Right lobe of liver (tissue), 6 donors: Measurements from ENCODE around the gene KLHL40. TPM values are rescaled to one million over a fixed set of nuclear protein-coding genes. Genes with fewer than 3 reads are reported as not detected.

ENCODE experiments used
- ATAC-seq, 4 donors: fragments of 200-7000 bp; cut with Tn5 transposase; one replicate each; pipeline ENCODE4 v1.9.1; 2020; ENCODE audit warnings: mild to moderate bottlenecking in 4 of 4, moderate library complexity in 4 of 4
- DNase-seq, 3 donors: peaks; one replicate each; pipeline ENCODE4 v3.0.0-alpha.2; 2020
- H3K27ac ChIP-seq, 3 donors: fragments of 200-600 bp; one replicate each; pipeline ENCODE4 v1.8.0; 2022
- H3K27me3 ChIP-seq, 2 donors: fragments of 200-600 bp; one replicate each; pipeline ENCODE4 v1.8.0; 2022
- H3K36me3 ChIP-seq, 4 donors: fragments of 200-600 bp; sonication (generic) in 1 of 4; one replicate each; pipeline versions ENCODE4 v1.5.1 to v1.8.0; 2017 to 2022; ENCODE audit warnings: control low read depth in 1 of 4
- H3K4me1 ChIP-seq, 4 donors: fragments of 200-600 bp; sonication (generic) in 1 of 4; one replicate each; pipeline versions ENCODE4 v1.5.1 to v1.8.0; 2017 to 2022; ENCODE audit warnings: control low read depth in 1 of 4
- H3K4me3 ChIP-seq, 3 donors: fragments of 200-600 bp; one replicate each; pipeline ENCODE4 v1.8.0; 2022
- H3K9me3 ChIP-seq, 4 donors: fragments of 200-600 bp; sonication (generic) in 1 of 4; one replicate each; pipeline versions ENCODE4 v1.5.1 to v1.8.0; 2017 to 2022; ENCODE audit warnings: control low read depth in 1 of 4
- POLR2A ChIP-seq: fragments of 450-650 bp; IDR thresholded peaks from one replicate; pipeline ENCODE4 v1.6.1; 2017; ENCODE audit warnings: antibody characterized with exemption, mild to moderate bottlenecking
- WGBS: methylation state at CpG from one replicate; pipeline ENCODE4 v1.1.6; 2018; ENCODE audit warnings: low coverage, low lambda C conversion rate; ENCODE audit not compliant: insufficient coverage; ENCODE audit errors: missing lambda C conversion rate; 5-methylcytosine and 5-hydroxymethylcytosine counted together
- intact Hi-C, 2 donors: fragments of 100-400 bp; cut with DNase I; formaldehyde crosslinking; loops; one replicate each; pipeline versions ENCODE4 v1.11.2 to v1.14.1; 2022
- total RNA-seq, 6 experiments: library from RNA; depleted of rRNA in 2 of 6; stranded (reverse); fragments of >200 nt in 2 of 6; fragmentation: NEBNext Ultra II Directional in 3 of 6; extraction: Animal tissue kit (Norgen Biotek cat#: 25700) in 3 of 6; gene quantifications; one replicate each; pipeline versions ENCODE4 v1.1.0 to v1.2.4, GENCODE V29; 2016 to 2023
- TF ChIP-seq, protein P1 (sequence below), 4 donors: fragments of 200-600 bp in 3 of 4; fragments of 450-650 bp in 1 of 4; IDR thresholded peaks; one replicate each; pipeline versions ENCODE4 v1.5.1 to v1.8.0; 2016 to 2022; ENCODE audit warnings: antibody characterized with exemption in 4 of 4, mild to moderate bottlenecking in 2 of 4
- donor health status: DM: no; HTN: yes; CAD: no.
- donor health status: DM: no; HTN: no; CAD: no.
- donor health status: DM: no; HTN: no; CAD: no.
- donor health status: DM: no; HTN: yes; CAD: no.
- donor health status: DM: no; HTN: yes; CAD: no.

Gene KLHL40
- total RNA-seq, 6 experiments from 2014 or later = 0.19 to 0.68 TPM; not detected in 4

DNA sequence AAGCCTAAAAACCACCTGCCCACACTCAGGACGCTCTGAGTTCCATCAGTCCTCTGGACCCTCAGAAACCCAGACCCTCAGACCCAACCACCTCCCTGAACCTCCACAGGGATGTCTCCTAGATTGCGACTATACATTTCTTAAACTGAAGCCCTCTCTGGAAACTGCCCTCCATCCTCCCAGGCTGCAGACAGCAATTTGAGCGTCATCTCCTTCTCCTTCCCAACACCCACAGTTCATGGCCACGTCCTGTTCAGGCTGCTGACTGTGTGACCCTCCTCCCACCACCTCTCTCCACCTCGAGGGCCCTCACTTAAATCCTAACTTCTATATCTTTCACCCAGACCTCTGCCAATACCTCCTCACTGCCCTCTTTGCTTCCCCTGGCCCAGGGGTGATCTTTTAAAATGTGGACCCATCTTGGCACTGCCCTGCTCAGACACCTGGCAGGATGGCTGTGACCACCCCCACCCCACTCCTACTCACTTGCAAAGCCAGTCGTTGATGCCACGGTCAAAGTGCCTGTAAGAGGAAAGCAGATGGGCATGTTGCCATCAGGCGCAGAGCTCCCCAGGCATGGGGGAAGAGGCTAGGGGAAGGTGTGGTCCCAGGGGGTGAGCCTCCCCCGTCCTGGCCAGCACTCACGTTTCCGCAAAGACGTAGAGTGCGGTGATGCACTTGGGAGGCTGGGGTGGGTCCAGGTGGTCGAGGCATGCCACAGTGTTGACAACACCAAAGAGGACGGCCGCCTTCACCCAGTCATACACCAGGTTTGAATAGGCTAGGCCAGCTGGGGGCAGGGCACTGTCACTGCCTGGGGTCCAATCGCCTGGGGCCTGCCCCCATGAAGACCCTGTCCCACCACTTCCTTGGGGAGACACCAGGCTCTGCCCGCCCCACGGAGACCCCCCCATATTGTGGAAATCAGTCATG lies 11.3 kb downstream of the KLHL40 start:
- H3K9me3 ChIP-seq = no peaks in the 10 kb centered on the region
- H3K27me3 ChIP-seq = no peaks in the 10 kb centered on the region
- 60% methylated on average over 13 of the region's 19 CpGs for WGBS
- no peak overlapping the region for H3K4me3 ChIP-seq
- ATAC-seq = no peak
- intact Hi-C loops = no loop called here
- no peak overlapping the region for H3K27ac ChIP-seq
- no peak for DNase-seq
- TF ChIP-seq POLR2A = no peak
- TF ChIP-seq, protein P1, sequence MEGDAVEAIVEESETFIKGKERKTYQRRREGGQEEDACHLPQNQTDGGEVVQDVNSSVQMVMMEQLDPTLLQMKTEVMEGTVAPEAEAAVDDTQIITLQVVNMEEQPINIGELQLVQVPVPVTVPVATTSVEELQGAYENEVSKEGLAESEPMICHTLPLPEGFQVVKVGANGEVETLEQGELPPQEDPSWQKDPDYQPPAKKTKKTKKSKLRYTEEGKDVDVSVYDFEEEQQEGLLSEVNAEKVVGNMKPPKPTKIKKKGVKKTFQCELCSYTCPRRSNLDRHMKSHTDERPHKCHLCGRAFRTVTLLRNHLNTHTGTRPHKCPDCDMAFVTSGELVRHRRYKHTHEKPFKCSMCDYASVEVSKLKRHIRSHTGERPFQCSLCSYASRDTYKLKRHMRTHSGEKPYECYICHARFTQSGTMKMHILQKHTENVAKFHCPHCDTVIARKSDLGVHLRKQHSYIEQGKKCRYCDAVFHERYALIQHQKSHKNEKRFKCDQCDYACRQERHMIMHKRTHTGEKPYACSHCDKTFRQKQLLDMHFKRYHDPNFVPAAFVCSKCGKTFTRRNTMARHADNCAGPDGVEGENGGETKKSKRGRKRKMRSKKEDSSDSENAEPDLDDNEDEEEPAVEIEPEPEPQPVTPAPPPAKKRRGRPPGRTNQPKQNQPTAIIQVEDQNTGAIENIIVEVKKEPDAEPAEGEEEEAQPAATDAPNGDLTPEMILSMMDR (IDR thresholded peaks at IDR 0.05) = no peak
- no peaks in the 10 kb centered on the region for H3K36me3 ChIP-seq
- no peaks in the 10 kb centered on the region for H3K4me1 ChIP-seq

DNA sequence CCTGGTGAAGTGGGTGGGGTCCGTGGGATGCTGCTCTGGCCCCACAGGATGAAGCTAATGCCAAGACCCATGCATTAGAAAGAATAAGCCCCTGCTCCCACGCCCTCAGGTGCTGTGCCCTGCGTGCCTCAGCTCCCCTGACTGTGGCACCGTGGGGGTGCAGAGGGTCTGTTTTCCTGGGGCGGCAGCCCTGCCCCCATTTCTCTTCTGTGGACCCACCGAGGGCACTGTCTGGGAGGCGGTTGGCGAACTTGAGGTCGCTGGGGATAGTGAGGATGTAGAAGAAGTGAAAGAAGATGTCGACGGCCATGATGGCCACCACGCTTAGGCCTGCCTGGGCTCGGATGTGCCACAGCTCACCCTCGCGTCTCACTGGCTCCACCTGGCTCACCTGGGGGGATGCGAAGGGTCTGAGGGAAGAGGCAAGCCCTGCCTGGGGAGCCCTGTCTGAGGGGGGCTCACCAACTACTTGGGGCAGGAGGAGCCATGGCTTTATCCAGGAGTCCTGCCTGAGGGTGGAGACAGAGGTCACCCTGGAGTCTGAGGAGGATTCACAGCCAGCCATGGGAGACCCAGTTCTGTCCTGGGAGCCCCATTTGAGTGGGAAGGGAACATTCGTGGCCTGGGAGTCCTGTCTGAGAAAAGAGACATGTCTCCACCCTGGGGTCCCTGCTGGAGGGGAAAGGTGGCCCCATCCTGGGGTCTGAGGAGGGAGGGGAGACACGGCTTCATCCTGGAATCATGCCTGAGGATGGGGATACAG lies 12.1 kb downstream of the KLHL40 start:
- no peaks in the 10 kb centered on the region for H3K27me3 ChIP-seq
- no peak overlapping the region for H3K4me3 ChIP-seq
- H3K9me3 ChIP-seq = no peaks in the 10 kb centered on the region
- DNase-seq (no peak), ATAC-seq (no peak)
- no peaks in the 10 kb centered on the region for H3K4me1 ChIP-seq
- H3K27ac ChIP-seq = no peak overlapping the region
- 65% methylated on average over 5 of the region's 18 CpGs for WGBS
- TF ChIP-seq, protein P1 (IDR thresholded peaks at IDR 0.05) = no peak
- TF ChIP-seq POLR2A = no peak
- intact Hi-C loops = no loop called here
- H3K36me3 ChIP-seq = no peaks in the 10 kb centered on the region

DNA sequence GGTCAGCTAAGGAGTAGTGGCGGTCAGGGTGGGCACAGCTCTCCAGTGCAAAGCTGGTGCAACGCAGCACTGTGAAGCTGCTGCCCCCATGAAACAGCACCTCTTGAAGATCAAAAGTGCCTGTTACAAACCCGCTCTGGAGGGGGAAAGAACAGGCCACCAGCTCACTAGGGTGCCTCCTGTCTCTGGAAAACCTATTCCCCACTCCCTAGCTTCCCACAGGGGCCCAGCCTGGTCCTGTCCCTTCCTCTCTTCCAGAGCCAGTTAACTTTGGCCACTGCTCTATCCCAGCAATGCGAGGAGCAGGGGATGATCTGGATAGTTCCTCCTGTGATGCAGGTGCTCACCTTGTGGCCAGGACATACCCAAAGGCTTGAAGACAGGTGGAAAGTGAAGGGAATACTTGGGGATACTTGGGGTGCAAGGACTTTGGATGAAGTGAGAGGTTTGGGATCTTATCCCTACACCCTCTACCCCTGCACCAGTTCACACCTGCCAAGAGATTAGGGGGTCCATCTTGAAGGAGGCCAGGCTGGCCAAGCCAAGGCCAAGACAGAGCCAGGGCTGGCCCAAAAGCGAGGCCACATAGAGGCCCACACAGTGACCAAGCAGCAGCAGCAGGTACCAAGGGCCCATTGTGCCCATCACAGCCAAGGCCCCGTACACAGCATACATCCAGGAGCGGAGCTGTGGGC lies 13.0 kb downstream of the KLHL40 start:
- no peaks in the 10 kb centered on the region for H3K9me3 ChIP-seq
- no peaks in the 10 kb centered on the region for H3K27me3 ChIP-seq
- H3K4me1 ChIP-seq = no peaks in the 10 kb centered on the region
- WGBS = 100% methylated on average over 1 of the region's 7 CpGs
- ATAC-seq = no peak
- TF ChIP-seq POLR2A = no peak
- TF ChIP-seq, protein P1 (IDR thresholded peaks at IDR 0.05) = no peak
- no peak overlapping the region for H3K4me3 ChIP-seq
- H3K27ac ChIP-seq = no peak overlapping the region
- no peaks in the 10 kb centered on the region for H3K36me3 ChIP-seq
- intact Hi-C loops = no loop called here
- no peak for DNase-seq

DNA sequence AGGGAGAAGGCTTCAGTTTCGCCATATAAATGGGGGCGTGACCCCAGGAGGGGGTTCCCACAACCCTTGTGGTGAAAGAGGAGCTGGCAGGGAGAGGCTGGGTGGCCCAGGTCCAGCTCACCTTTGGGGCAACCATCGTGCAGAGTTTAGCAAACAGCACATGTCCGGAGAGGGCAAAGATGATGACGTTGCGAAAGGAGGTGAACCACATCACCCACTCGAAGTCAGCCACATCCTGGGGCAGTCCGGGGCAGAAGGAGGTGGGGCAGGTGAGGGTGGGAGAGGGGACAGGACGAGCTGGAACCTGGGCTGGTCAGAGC lies 13.5 kb downstream of the KLHL40 start:
- H3K27ac ChIP-seq = no peak overlapping the region
- TF ChIP-seq POLR2A = no peak
- TF ChIP-seq, protein P1 (IDR thresholded peaks at IDR 0.05) = no peak
- H3K4me3 ChIP-seq = no peak overlapping the region
- no peaks in the 10 kb centered on the region for H3K4me1 ChIP-seq
- intact Hi-C loops = no loop called here
- WGBS = 18% methylated on average over 3 of the region's 9 CpGs
- peak; percentile 8 to 50 (median 36) for ATAC-seq
- no peaks in the 10 kb centered on the region for H3K27me3 ChIP-seq
- H3K9me3 ChIP-seq = no peaks in the 10 kb centered on the region
- no peaks in the 10 kb centered on the region for H3K36me3 ChIP-seq
- no peak for DNase-seq
